CD4-positive, alpha-beta memory T cell (primary cell): ENCODE results near the gene GPATCH4. TPM values are rescaled to one million over a fixed set of nuclear protein-coding genes. Genes with fewer than 3 reads are reported as not detected.

Experiments
- CTCF ChIA-PET: fragments of 350-600 bp; sonication (Branson Sonifier 250); formaldehyde crosslinking; loops from one replicate; lab custom pipeline; 2021; ENCODE audit warnings: inconsistent platforms; ENCODE audit not compliant: partially characterized antibody; lab: Charles Lee
- POLR2A ChIA-PET: fragments of 350-600 bp; sonication (Branson Sonifier 250); formaldehyde crosslinking; loops from one replicate; lab custom pipeline; 2021; ENCODE audit not compliant: partially characterized antibody; lab: Charles Lee
- DNase-seq, 5 donors: peaks; one replicate each; pipeline versions ENCODE4 v3.0.0 to v3.0.0-alpha.2; 2020 to 2022; ENCODE audit warnings: mixed read lengths in 1 of 5
- H3K27ac ChIP-seq: one replicate; pipeline ENCODE4 v1.7.0; 2013; ENCODE audit warnings: low read depth, low read length
- H3K27me3 ChIP-seq: 2 replicates; pipeline ENCODE4 v1.7.0; 2013; ENCODE audit warnings: mild to moderate bottlenecking, low read length, moderate library complexity; ENCODE audit not compliant: insufficient read depth
- H3K36me3 ChIP-seq: 2 replicates; pipeline ENCODE4 v1.7.0; 2013; ENCODE audit warnings: mild to moderate bottlenecking, low read length, moderate library complexity; ENCODE audit not compliant: insufficient read depth
- H3K4me1 ChIP-seq: 2 replicates; pipeline ENCODE4 v1.7.0; 2013; ENCODE audit warnings: mild to moderate bottlenecking, low read length, moderate library complexity; ENCODE audit not compliant: insufficient read depth
- H3K4me3 ChIP-seq, 2 donors: one replicate each; pipeline ENCODE4 v1.7.0; 2013; ENCODE audit warnings: low read length in 2 of 2, mild to moderate bottlenecking in 1 of 2
- H3K9me3 ChIP-seq, 2 donors: one replicate each; pipeline ENCODE4 v1.7.0; 2013; ENCODE audit warnings: low read length in 2 of 2, control low read depth in 1 of 2; ENCODE audit not compliant: control insufficient read depth in 1 of 2
- H3K27ac Mint-ChIP-seq, 7 donors: one replicate each; pipeline ENCODE4 v1.8.0; 2020 to 2021; ENCODE audit warnings: mixed read lengths in 7 of 7, mild to moderate bottlenecking in 6 of 7, inconsistent platforms in 3 of 7, moderate library complexity in 3 of 7
- H3K27me3 Mint-ChIP-seq, 2 donors: one replicate each; pipeline ENCODE4 v1.8.0; 2020 to 2021; ENCODE audit warnings: mixed read lengths in 2 of 2
- H3K36me3 Mint-ChIP-seq, 2 donors: one replicate each; pipeline ENCODE4 v1.8.0; 2020 to 2021; ENCODE audit warnings: mixed read lengths in 2 of 2, inconsistent platforms in 1 of 2, mild to moderate bottlenecking in 1 of 2
- H3K4me1 Mint-ChIP-seq, 4 donors: one replicate each; pipeline ENCODE4 v1.8.0; 2020 to 2021; ENCODE audit warnings: mixed read lengths in 4 of 4, mild to moderate bottlenecking in 1 of 4
- H3K4me3 Mint-ChIP-seq, 8 donors: one replicate each; pipeline ENCODE4 v1.8.0; 2020 to 2021; ENCODE audit warnings: mixed read lengths in 8 of 8, mild to moderate bottlenecking in 7 of 8, moderate library complexity in 6 of 8, inconsistent platforms in 3 of 8
- H3K9me3 Mint-ChIP-seq, 8 donors: one replicate each; pipeline ENCODE4 v1.8.0; 2020 to 2021; ENCODE audit warnings: mixed read lengths in 8 of 8, mild to moderate bottlenecking in 5 of 8, inconsistent platforms in 3 of 8, moderate library complexity in 1 of 8
- intact Hi-C: fragments of 100-400 bp; cut with micrococcal nuclease; formaldehyde crosslinking; loops from one replicate; pipeline ENCODE4 v1.15.1; 2023
- polyA plus RNA-seq, 2 donors: library from polyadenylated mRNA; unstranded; fragments of 300-500 nt; fragmentation: Illumina TruSeq; gene quantifications; one replicate each; pipeline ENCODE4 v1.2.3, GENCODE V29; 2021
- total RNA-seq, 2 experiments: library from RNA; stranded (reverse); gene quantifications; one replicate each; pipeline ENCODE4 v1.2.3, GENCODE V29; 2021

Gene GPATCH4
- total and polyA plus RNA-seq, 4 experiments from 2014 or later, result 8.1 to 58.5 (median 28.8) TPM

DNA sequence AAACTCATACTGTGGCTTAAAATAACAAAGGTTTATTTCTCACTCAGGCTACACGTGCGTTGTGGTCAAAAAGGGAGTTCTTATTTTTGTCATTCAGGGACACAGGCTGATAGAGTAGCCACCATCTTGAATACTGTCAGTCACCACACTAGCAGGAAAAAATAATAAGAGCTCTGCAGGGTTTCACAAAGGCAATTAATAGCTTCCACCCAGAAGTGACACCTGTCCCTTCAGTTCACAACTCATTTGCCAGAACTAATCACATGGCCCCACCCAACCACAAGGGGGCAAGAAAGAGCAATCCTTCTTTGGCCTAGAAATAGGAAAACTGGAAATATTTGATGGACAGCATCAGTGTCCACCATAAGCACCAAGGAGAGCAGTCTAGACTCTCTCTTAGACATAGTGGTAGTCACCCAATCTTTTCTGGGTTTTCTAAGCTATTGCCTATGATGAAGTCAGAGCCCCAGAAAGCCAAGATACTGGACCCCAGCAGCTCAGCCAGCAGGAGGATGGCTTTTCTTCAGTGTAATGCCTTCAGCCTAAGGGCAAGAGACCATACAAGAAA, 26.1 kb upstream of the GPATCH4 start:
- peaks cover 39 to 41% of the 10 kb centered on the region in 2 donors for H3K27me3 Mint-ChIP-seq
- intact Hi-C loops, result loop anchor here (5.0 to 10.0 kb wide), 2 partner anchors 77 to 100 kb away; partner anchors contain the start of genes CRABP2, ISG20L2 and METTL25B
- H3K4me1 Mint-ChIP-seq, result peaks cover 6 to 16% (median 10%) of the 10 kb centered on the region in 4 donors
- Histone ChIP-seq H3K4me1 (peaks cover 20% of the 10 kb centered on the region), H3K27ac (no peak overlapping the region), H3K27me3 (peaks cover 23% of the 10 kb centered on the region), H3K36me3 (no peaks in the 10 kb centered on the region), H3K4me3 (no peak overlapping the region), H3K9me3 (no peaks in the 10 kb centered on the region)
- ChIA-PET CTCF (interaction anchor here (0.7 to 9.0 kb wide), 28 partner anchors 11 to 258 kb away, joined by 3 to 153 read pairs (median 4); partner anchors contain the start of genes BCAN, GPATCH4 and NES), POLR2A (interaction anchor here (1.2 kb wide), 2 partner anchors 30 to 50 kb away, joined by 3 to 4 read pairs; partner anchors contain the start of gene NES)
- H3K9me3 Mint-ChIP-seq, result peaks cover 0 to 2% (median 0%) of the 10 kb centered on the region in 8 donors
- peak in 2 of 5 donors; percentile 38 to 44 for DNase-seq
- H3K4me3 Mint-ChIP-seq, result peak overlapping the region in 1 of 8 donors; percentile 6
- no peaks in the 10 kb centered on the region for H3K36me3 Mint-ChIP-seq
- H3K27ac Mint-ChIP-seq, result no peak overlapping the region

DNA sequence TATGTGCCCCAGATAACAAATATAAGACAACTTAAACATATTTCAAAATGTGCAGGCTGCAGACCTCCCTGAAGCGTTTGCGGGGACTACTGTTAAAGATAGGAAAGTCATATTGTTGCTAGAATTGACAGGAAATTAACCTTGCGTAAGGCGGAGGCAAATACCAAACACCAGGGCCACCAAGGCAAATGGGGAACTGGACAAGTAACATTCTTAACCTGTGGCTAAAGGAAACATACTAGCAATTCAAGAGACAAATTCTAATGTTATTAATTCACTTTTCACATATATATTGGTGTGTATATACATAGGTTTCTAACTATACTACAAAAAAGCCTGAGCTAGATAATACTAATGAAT, 24.8 kb upstream of the GPATCH4 start:
- ChIA-PET CTCF (interaction anchor here (0.6 to 9.0 kb wide), 13 partner anchors 10 to 180 kb away, joined by 3 to 153 read pairs (median 11); partner anchors contain the start of genes BCAN and NES), POLR2A (interaction anchor here (1.1 kb wide), 1 partner anchor 80 kb away, joined by 3 read pairs; no protein-coding TSS in a partner anchor)
- H3K27ac Mint-ChIP-seq, result peak overlapping the region in 1 of 7 donors; percentile 49
- intact Hi-C loops, result loop anchor here (1.0 to 10.0 kb wide), 4 partner anchors 31 to 101 kb away; partner anchors contain the start of genes CRABP2, ISG20L2 and METTL25B
- Histone ChIP-seq H3K27ac (no peak overlapping the region), H3K27me3 (peaks cover 23% of the 10 kb centered on the region), H3K9me3 (no peaks in the 10 kb centered on the region), H3K4me1 (peaks cover 20% of the 10 kb centered on the region), H3K36me3 (no peaks in the 10 kb centered on the region), H3K4me3 (no peak overlapping the region)
- peak overlapping the region in 5 of 8 donors; percentile 69 to 88 (median 84) for H3K4me3 Mint-ChIP-seq
- no peaks in the 10 kb centered on the region for H3K36me3 Mint-ChIP-seq
- peaks cover 0 to 2% (median 0%) of the 10 kb centered on the region in 8 donors for H3K9me3 Mint-ChIP-seq
- H3K27me3 Mint-ChIP-seq, result peaks cover 32 to 39% of the 10 kb centered on the region in 2 donors
- peaks cover 6 to 16% (median 10%) of the 10 kb centered on the region in 4 donors for H3K4me1 Mint-ChIP-seq
- no peak for DNase-seq

DNA sequence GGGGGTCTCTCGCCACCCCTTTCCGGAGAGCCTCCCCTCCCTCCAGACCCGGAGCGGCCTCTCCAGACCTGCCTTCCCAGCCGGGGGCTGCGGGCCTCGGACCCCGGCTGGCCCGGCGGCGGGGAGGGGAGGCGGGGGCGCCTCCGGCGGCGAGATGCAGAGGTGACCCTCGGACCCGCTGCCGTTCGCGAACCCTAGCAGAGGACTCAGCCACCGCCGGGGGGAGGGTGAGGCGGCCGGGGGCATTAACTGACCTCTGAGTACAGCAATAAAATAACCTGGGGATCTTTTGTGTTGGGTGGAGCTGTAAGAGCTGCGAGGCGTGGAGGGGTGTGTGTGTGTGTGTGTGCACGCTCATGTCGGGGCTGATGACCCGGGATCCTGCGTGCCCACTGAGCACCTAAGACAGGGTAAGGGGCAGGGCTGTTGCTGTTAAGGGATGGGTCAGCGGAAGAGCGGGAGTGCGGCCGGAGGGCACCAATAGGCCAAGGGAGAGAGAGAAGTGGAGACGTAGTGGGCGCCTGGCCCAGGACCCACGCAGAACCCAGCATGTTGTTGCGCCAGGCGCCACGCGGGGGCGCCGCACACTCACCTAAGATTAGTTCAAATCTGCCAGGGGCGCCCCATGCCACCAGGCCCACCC, 24.3 kb upstream of the GPATCH4 start:
- intact Hi-C loops, result loop anchor here (1.0 to 10.0 kb wide), 4 partner anchors 32 to 102 kb away; partner anchors contain the start of genes CRABP2, ISG20L2 and METTL25B
- Histone ChIP-seq H3K27me3 (peaks cover 26% of the 10 kb centered on the region), H3K27ac (no peak overlapping the region), H3K4me1 (peaks cover 20% of the 10 kb centered on the region), H3K9me3 (no peaks in the 10 kb centered on the region), H3K36me3 (no peaks in the 10 kb centered on the region), H3K4me3 (peak overlapping the region in 1 of 2 donors; percentile 47)
- peak overlapping the region in 2 of 7 donors; percentile 49 to 93 for H3K27ac Mint-ChIP-seq
- H3K4me1 Mint-ChIP-seq, result peaks cover 6 to 16% (median 9%) of the 10 kb centered on the region in 4 donors
- ChIA-PET CTCF (interaction anchor here (1.5 to 9.0 kb wide), 9 partner anchors 13 to 180 kb away, joined by 6 to 153 read pairs (median 12); partner anchors contain the start of gene NES), POLR2A (interaction anchor here (1.1 kb wide), 1 partner anchor 81 kb away, joined by 3 read pairs; no protein-coding TSS in a partner anchor)
- peaks cover 31 to 38% of the 10 kb centered on the region in 2 donors for H3K27me3 Mint-ChIP-seq
- peak overlapping the region; percentile 69 to 88 (median 80) for H3K4me3 Mint-ChIP-seq
- DNase-seq, result peak in 4 of 5 donors; percentile 58 to 68 (median 62)
- no peaks in the 10 kb centered on the region for H3K36me3 Mint-ChIP-seq
- H3K9me3 Mint-ChIP-seq, result peaks cover 0 to 2% (median 0%) of the 10 kb centered on the region in 8 donors

DNA sequence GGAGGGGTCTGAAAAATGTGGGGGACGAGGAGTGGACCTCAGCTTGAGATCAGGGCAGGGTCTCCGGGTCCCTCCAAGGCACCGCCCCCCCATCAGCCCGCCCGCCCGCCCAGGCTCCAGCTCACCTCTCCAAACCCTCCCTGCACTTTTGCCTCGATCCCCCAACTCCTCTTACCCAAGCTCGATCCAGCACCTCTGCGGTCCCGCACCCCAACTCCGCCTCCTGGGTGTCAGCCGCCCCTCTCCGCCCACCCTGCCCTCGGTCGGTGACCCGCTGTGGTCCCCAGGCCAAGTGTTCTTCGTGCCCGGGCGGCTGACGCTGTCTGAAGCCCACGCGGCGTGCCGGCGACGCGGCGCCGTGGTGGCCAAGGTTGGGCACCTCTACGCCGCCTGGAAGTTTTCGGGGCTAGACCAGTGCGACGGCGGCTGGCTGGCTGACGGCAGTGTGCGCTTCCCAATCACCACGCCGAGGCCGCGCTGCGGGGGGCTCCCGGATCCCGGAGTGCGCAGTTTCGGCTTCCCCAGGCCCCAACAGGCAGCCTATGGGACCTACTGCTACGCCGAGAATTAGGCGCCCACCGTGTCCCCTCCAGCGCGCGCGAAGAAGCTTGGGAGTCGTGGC, 23.6 kb upstream of the GPATCH4 start:
- Mint-ChIP-seq H3K4me1 (peaks cover 6 to 16% (median 9%) of the 10 kb centered on the region in 4 donors), H3K27ac (no peak overlapping the region), H3K36me3 (no peaks in the 10 kb centered on the region), H3K27me3 (peaks cover 34 to 43% of the 10 kb centered on the region in 2 donors), H3K9me3 (peaks cover 0 to 2% (median 0%) of the 10 kb centered on the region in 8 donors), H3K4me3 (peak overlapping the region; percentile 8 to 73 (median 37))
- H3K4me1 ChIP-seq, result peaks cover 20% of the 10 kb centered on the region
- CTCF ChIA-PET, result interaction anchor here (0.7 to 9.0 kb wide), 22 partner anchors 10 to 239 kb away, joined by 3 to 153 read pairs (median 4); partner anchors contain the start of gene NES
- H3K27ac ChIP-seq, result no peak overlapping the region
- intact Hi-C loops, result loop anchor here (5.0 to 10.0 kb wide), 2 partner anchors 80 to 102 kb away; partner anchors contain the start of genes CRABP2, ISG20L2 and METTL25B
- H3K9me3 ChIP-seq, result no peaks in the 10 kb centered on the region
- H3K4me3 ChIP-seq, result peak overlapping the region in 1 of 2 donors; percentile 47
- H3K36me3 ChIP-seq, result no peaks in the 10 kb centered on the region
- POLR2A ChIA-PET, result interaction anchor here (0.6 to 1.6 kb wide), 6 partner anchors 17 to 142 kb away, joined by 3 to 8 read pairs (median 4); partner anchors contain the start of genes ISG20L2, MEF2D, METTL25B and NAXE
- DNase-seq, result no peak
- peaks cover 30% of the 10 kb centered on the region for H3K27me3 ChIP-seq

DNA sequence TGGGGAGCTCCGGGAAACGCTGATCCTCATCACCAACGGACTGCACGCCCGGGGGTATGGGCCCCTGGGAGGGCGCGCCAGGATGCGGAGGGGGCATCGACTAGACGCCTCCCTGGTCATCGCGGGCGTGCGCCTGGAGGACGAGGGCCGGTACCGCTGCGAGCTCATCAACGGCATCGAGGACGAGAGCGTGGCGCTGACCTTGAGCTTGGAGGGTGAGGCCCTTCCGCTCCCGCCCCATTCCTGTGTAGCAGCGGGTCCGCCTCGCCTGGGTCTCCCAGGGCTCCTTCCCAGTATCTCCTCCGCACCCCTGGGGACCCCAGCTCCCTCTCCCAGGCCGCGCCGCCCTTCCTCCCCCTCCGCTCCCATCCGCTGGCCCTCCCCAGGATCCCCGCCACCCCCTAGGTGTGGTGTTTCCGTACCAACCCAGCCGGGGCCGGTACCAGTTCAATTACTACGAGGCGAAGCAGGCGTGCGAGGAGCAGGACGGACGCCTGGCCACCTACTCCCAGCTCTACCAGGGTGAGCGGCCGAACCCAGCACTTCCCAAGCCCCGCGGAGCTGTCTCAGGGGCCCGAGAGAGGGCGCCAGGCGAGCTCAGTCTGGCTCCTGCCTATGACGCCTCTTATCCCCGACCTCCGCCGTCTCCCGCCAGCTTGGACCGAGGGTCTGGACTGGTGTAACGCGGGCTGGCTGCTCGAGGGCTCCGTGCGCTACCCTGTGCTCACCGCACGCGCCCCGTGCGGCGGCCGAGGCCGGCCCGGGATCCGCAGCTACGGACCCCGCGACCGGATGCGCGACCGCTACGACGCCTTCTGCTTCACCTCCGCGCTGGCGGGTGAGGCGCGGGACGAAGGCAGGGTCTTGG, 22.9 kb upstream of the GPATCH4 start:
- Mint-ChIP-seq H3K27ac (no peak overlapping the region), H3K4me3 (peak overlapping the region in 7 of 8 donors; percentile 21 to 73 (median 55)), H3K27me3 (peaks cover 36 to 50% of the 10 kb centered on the region in 2 donors), H3K9me3 (peaks cover 0 to 2% (median 0%) of the 10 kb centered on the region in 8 donors), H3K36me3 (no peaks in the 10 kb centered on the region), H3K4me1 (peaks cover 6 to 16% (median 9%) of the 10 kb centered on the region in 4 donors)
- intact Hi-C loops, result loop anchor here (10.0 kb wide), 1 partner anchor 81 kb away; the partner anchor contains the start of gene CRABP2
- Histone ChIP-seq H3K27me3 (peaks cover 37% of the 10 kb centered on the region), H3K27ac (no peak overlapping the region), H3K4me3 (peak overlapping the region in 1 of 2 donors; percentile 34), H3K9me3 (no peaks in the 10 kb centered on the region), H3K36me3 (no peaks in the 10 kb centered on the region), H3K4me1 (peaks cover 20% of the 10 kb centered on the region)
- DNase-seq, result peak in 2 of 5 donors; percentile 22 to 41
- CTCF ChIA-PET, result interaction anchor here (0.5 to 9.0 kb wide), 23 partner anchors 10 to 244 kb away, joined by 3 to 153 read pairs (median 4); partner anchors contain the start of gene NES
- POLR2A ChIA-PET, result interaction anchor here (0.6 to 1.6 kb wide), 9 partner anchors 16 to 1348 kb away, joined by 3 to 8 read pairs (median 3); partner anchors contain the start of genes ISG20L2, MEF2D, METTL25B and NAXE
